Tibial artery (tissue), 4 donors: ENCODE measurements around the gene POLD3.

Source experiments
- DNase-seq, 2 donors: peaks; one replicate each; pipeline ENCODE4 v3.0.0-alpha.2; 2019
- H3K27ac ChIP-seq, 2 donors: fragments of 200-600 bp; sonication (generic) in 1 of 2; 1 replicate in 1 of 2; 2 replicates in 1 of 2; pipeline ENCODE4 v1.5.1; 2018 to 2019; ENCODE audit warnings: mild to moderate bottlenecking in 1 of 2
- H3K27me3 ChIP-seq, 2 donors: fragments of 200-600 bp; sonication (generic) in 1 of 2; one replicate each; pipeline versions ENCODE4 v1.5.1 to v1.6.0; 2016 to 2019
- H3K36me3 ChIP-seq, 3 donors: fragments of 200-600 bp; sonication (generic) in 2 of 3; one replicate each; pipeline ENCODE4 v1.5.1; 2016 to 2019; ENCODE audit warnings: mild to moderate bottlenecking in 2 of 3
- H3K4me1 ChIP-seq, 4 donors: fragments of 200-600 bp; sonication (generic) in 2 of 4; 1 replicate in 3 of 4; 2 replicates in 1 of 4; pipeline ENCODE4 v1.5.1; 2016 to 2019
- H3K4me3 ChIP-seq, 2 donors: fragments of 200-600 bp; sonication (generic) in 1 of 2; 1 replicate in 1 of 2; 2 replicates in 1 of 2; pipeline ENCODE4 v1.5.1; 2018 to 2019; ENCODE audit warnings: mild to moderate bottlenecking in 2 of 2
- H3K9me3 ChIP-seq, 3 donors: fragments of 200-600 bp; sonication (generic) in 1 of 3; one replicate each; pipeline ENCODE4 v1.5.1; 2016 to 2019
- intact Hi-C: fragments of 100-400 bp; cut with DNase I; formaldehyde crosslinking; loops from one replicate; pipeline ENCODE4 v1.15.0; 2023; ENCODE audit warnings: low total_unique reads
- TF ChIP-seq, protein P1 (sequence below), 2 experiments: fragments of 200-600 bp in 1 of 2; fragments of 450-650 bp in 1 of 2; IDR thresholded peaks; one replicate each; pipeline ENCODE4 v1.5.1; 2017 to 2019; ENCODE audit warnings: antibody characterized with exemption in 2 of 2, mild to moderate bottlenecking in 1 of 2, moderate library complexity in 1 of 2

Gene POLD3

GRCh38 chr11:74683941-74684481 lies 91.6 kb downstream of the POLD3 start:
- Histone ChIP-seq H3K27me3 (no peaks in the 10 kb centered on the region), H3K4me1 (peaks cover 0 to 44% (median 32%) of the 10 kb centered on the region in 4 donors), H3K36me3 (no peaks in the 10 kb centered on the region), H3K27ac (peak overlapping the region; percentile 52 to 62), H3K9me3 (no peaks in the 10 kb centered on the region), H3K4me3 (peak overlapping the region; percentile 47 to 60)
- intact Hi-C loops: no loop called here
- peak in 1 of 2 donors; percentile 61 for DNase-seq
- TF ChIP-seq, protein P1, sequence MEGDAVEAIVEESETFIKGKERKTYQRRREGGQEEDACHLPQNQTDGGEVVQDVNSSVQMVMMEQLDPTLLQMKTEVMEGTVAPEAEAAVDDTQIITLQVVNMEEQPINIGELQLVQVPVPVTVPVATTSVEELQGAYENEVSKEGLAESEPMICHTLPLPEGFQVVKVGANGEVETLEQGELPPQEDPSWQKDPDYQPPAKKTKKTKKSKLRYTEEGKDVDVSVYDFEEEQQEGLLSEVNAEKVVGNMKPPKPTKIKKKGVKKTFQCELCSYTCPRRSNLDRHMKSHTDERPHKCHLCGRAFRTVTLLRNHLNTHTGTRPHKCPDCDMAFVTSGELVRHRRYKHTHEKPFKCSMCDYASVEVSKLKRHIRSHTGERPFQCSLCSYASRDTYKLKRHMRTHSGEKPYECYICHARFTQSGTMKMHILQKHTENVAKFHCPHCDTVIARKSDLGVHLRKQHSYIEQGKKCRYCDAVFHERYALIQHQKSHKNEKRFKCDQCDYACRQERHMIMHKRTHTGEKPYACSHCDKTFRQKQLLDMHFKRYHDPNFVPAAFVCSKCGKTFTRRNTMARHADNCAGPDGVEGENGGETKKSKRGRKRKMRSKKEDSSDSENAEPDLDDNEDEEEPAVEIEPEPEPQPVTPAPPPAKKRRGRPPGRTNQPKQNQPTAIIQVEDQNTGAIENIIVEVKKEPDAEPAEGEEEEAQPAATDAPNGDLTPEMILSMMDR (IDR thresholded peaks at IDR 0.05): no peak

GRCh38 chr11:74684661-74685060 lies 92.3 kb downstream of the POLD3 start:
- H3K9me3 ChIP-seq: no peaks in the 10 kb centered on the region
- H3K36me3 ChIP-seq: no peaks in the 10 kb centered on the region
- H3K4me3 ChIP-seq: no peak overlapping the region
- no peaks in the 10 kb centered on the region for H3K27me3 ChIP-seq
- peaks cover 0 to 49% (median 34%) of the 10 kb centered on the region in 4 donors for H3K4me1 ChIP-seq
- TF ChIP-seq, protein P1 (IDR thresholded peaks at IDR 0.05): no peak
- no peak for DNase-seq
- H3K27ac ChIP-seq: peak overlapping the region in 1 of 2 donors; percentile 62
- intact Hi-C loops: no loop called here

- no peaks in the 10 kb centered on the region for H3K27me3 ChIP-seq
- intact Hi-C loops: no loop called here
- peak overlapping the region in 1 of 2 donors; percentile 2 for H3K27ac ChIP-seq
- no peaks in the 10 kb centered on the region for H3K9me3 ChIP-seq
- DNase-seq: no peak
- H3K36me3 ChIP-seq: no peaks in the 10 kb centered on the region
- TF ChIP-seq, protein P1 (IDR thresholded peaks at IDR 0.05): no peak
- no peak overlapping the region for H3K4me3 ChIP-seq
- peaks cover 0 to 51% (median 34%) of the 10 kb centered on the region in 4 donors for H3K4me1 ChIP-seq
Observed at GRCh38 chr11:74685338-74685737, 93.0 kb downstream of the POLD3 start.

DNA sequence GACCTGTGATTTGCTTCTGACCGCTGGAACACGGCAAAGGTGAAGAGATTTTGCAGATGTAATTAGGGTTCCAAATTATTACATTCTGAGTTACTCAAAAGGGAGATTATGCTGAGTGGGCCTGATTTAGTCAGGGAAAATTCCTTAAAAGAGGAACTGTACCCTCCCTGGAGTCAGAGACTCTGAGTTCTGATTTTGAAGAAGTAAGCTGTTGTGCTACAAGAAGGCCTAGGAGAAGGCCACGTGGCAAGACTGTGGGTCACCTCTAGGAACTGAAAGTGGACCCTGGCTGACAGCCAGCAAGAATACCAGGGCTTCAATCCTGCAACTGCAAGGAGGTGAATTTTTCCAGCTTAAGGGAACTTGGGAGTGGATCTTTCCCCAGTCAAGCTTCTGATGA lies 93.5 kb downstream of the POLD3 start:
- peak; percentile 73 to 76 for DNase-seq
- peak overlapping the region in 1 of 2 donors; percentile 45 for H3K27ac ChIP-seq
- peaks cover 0 to 51% (median 34%) of the 10 kb centered on the region in 4 donors for H3K4me1 ChIP-seq
- TF ChIP-seq, protein P1 (IDR thresholded peaks at IDR 0.05): no peak
- H3K27me3 ChIP-seq: no peaks in the 10 kb centered on the region
- H3K4me3 ChIP-seq: no peak overlapping the region
- intact Hi-C loops: no loop called here
- H3K9me3 ChIP-seq: no peaks in the 10 kb centered on the region
- H3K36me3 ChIP-seq: no peaks in the 10 kb centered on the region

DNA sequence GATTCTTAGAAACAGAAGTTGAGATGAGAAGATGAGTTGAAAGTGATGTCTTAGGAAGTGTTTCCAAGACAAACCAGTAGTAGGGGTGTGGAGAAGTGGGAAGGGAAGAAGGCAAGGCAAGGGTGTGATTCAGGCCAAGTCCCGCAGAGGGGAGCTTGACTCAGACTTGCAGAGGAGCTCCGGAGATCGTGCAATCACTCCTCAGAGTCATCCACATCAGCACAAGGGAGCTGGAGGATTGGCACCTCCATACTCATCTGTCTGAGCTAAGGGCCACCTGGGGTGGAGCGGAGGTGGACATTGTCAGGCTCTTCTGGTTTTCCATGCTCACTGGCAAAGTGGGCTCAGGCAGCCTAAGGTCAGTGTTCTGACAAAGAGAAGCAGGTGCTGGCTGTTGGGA lies 94.4 kb downstream of the POLD3 start:
- DNase-seq: no peak
- Histone ChIP-seq H3K4me3 (no peak overlapping the region), H3K27me3 (no peaks in the 10 kb centered on the region), H3K27ac (peak overlapping the region; percentile 45 to 55), H3K4me1 (peaks cover 0 to 46% (median 29%) of the 10 kb centered on the region in 4 donors), H3K36me3 (no peaks in the 10 kb centered on the region), H3K9me3 (no peaks in the 10 kb centered on the region)
- intact Hi-C loops: no loop called here
- TF ChIP-seq, protein P1 (IDR thresholded peaks at IDR 0.05): no peak
